Smooth muscle cell (in vitro differentiated cells): ENCODE results near the gene FBXO39. TPM values are rescaled to one million over a fixed set of nuclear protein-coding genes. Genes with fewer than 3 reads are reported as not detected.

Source experiments
- DNase-seq: peaks from one replicate; lab custom pipeline; 2025; ENCODE audit not compliant: unreplicated experiment; lab: John Stamatoyannopoulos, UW
- H2AFZ ChIP-seq: fragments of 200-600 bp; sonication (generic); 2 replicates; pipeline ENCODE4 v1.6.0; 2016; ENCODE audit warnings: antibody characterized with exemption, low read depth, mild to moderate bottlenecking
- H3F3A ChIP-seq: fragments of 200-600 bp; sonication (generic); 2 replicates; pipeline ENCODE4 v1.6.0; 2017; ENCODE audit warnings: antibody characterized with exemption, low read depth
- H3K27ac ChIP-seq: fragments of 200-600 bp; sonication (generic); 2 replicates; pipeline ENCODE4 v1.5.1; 2016; ENCODE audit warnings: low read depth, mild to moderate bottlenecking
- H3K27me3 ChIP-seq: fragments of 200-600 bp; sonication (generic); 2 replicates; pipeline ENCODE4 v1.6.1; 2016; ENCODE audit warnings: low read depth, mild to moderate bottlenecking
- H3K36me3 ChIP-seq: fragments of 200-600 bp; sonication (generic); 2 replicates; pipeline ENCODE4 v1.5.1; 2016; ENCODE audit warnings: low read depth
- H3K4me1 ChIP-seq: fragments of 200-600 bp; sonication (generic); 2 replicates; pipeline ENCODE4 v1.5.1; 2016; ENCODE audit warnings: low read depth
- H3K4me2 ChIP-seq: fragments of 200-600 bp; sonication (generic); 2 replicates; pipeline ENCODE4 v1.6.0; 2016; ENCODE audit warnings: mild to moderate bottlenecking
- H3K4me3 ChIP-seq: fragments of 200-600 bp; sonication (generic); 2 replicates; pipeline ENCODE4 v1.5.1; 2016; ENCODE audit warnings: mild to moderate bottlenecking
- H3K79me2 ChIP-seq: fragments of 200-600 bp; sonication (generic); 2 replicates; pipeline ENCODE4 v1.6.0; 2016; ENCODE audit warnings: low read depth, mild to moderate bottlenecking
- H3K9ac ChIP-seq: fragments of 200-600 bp; sonication (generic); 2 replicates; pipeline ENCODE4 v1.6.0; 2016; ENCODE audit warnings: low read depth
- H3K9me3 ChIP-seq: fragments of 200-600 bp; sonication (generic); replicated peaks from 2 replicates; pipeline ENCODE4 v1.5.1; 2016; ENCODE audit warnings: low read depth
- H4K20me1 ChIP-seq: fragments of 200-600 bp; sonication (generic); 2 replicates; pipeline ENCODE4 v1.6.0; 2016; ENCODE audit warnings: low read depth
- CTCF ChIP-seq: fragments of 200-600 bp; sonication (generic); IDR thresholded peaks from 2 replicates; pipeline ENCODE4 v1.5.1; 2017; ENCODE audit warnings: borderline replicate concordance, mild to moderate bottlenecking, antibody characterized with exemption; ENCODE audit not compliant: insufficient read depth, poor library complexity, severe bottlenecking
- WGBS: methylation state at CpG from one replicate; pipeline ENCODE4 v1.1.7; 2016; ENCODE audit warnings: low lambda C conversion rate; 5-methylcytosine and 5-hydroxymethylcytosine counted together
- polyA plus RNA-seq: library from polyadenylated mRNA; unstranded; fragments of >200 nt; fragmentation: Nextera tagmentation; extraction: Ambion mirVana; gene quantifications from 2 replicates; pipeline ENCODE4 v1.2.1, GENCODE V29; 2016
- total RNA-seq: library from RNA; depleted of rRNA; stranded (reverse); fragments of >200 nt; gene quantifications from 2 replicates; pipeline ENCODE4 v1.2.3, GENCODE V29; 2014

The FBXO39 gene
- total and polyA plus RNA-seq, 2 experiments from 2014 or later: not detected

GRCh38 chr17:6749519-6749918 lies 26.5 kb upstream of the FBXO39 start:
- no peaks in the 10 kb centered on the region for H3K27me3 ChIP-seq
- H3F3A ChIP-seq: peaks cover 16% of the 10 kb centered on the region
- H3K9me3 ChIP-seq: no peaks in the 10 kb centered on the region
- H3K27ac ChIP-seq: no peak overlapping the region
- no peak overlapping the region for H3K4me3 ChIP-seq
- H3K36me3 ChIP-seq: no peaks in the 10 kb centered on the region
- DNase-seq: no peak
- H3K4me1 ChIP-seq: peaks cover 19% of the 10 kb centered on the region
- no peak overlapping the region for H3K4me2 ChIP-seq
- WGBS: 87% methylated on average over 6 of the region's 6 CpGs
- H3K9ac ChIP-seq: no peak overlapping the region
- TF ChIP-seq CTCF: no peak
- no peaks in the 10 kb centered on the region for H3K79me2 ChIP-seq
- H4K20me1 ChIP-seq: no peaks in the 10 kb centered on the region
- no peak overlapping the region for H2AFZ ChIP-seq

- Histone ChIP-seq H3K27me3 (no peaks in the 10 kb centered on the region), H3K27ac (peak overlapping the region; percentile 100), H4K20me1 (no peaks in the 10 kb centered on the region), H3K9ac (peak overlapping the region; percentile 97), H2AFZ (no peak overlapping the region), H3F3A (peaks cover 16% of the 10 kb centered on the region), H3K4me1 (peaks cover 29% of the 10 kb centered on the region), H3K36me3 (no peaks in the 10 kb centered on the region), H3K4me2 (peak overlapping the region; percentile 76), H3K79me2 (no peaks in the 10 kb centered on the region), H3K9me3 (no peaks in the 10 kb centered on the region), H3K4me3 (no peak overlapping the region)
- 28% methylated on average over 7 of the region's 7 CpGs for WGBS
- TF ChIP-seq CTCF: no peak
- no peak for DNase-seq
These were observed 23.7 kb upstream of the FBXO39 start for GRCh38 chr17:6752068-6752909.

GRCh38 chr17:6753006-6753445 lies 23.0 kb upstream of the FBXO39 start:
- peaks cover 16% of the 10 kb centered on the region for H3F3A ChIP-seq
- no peaks in the 10 kb centered on the region for H3K79me2 ChIP-seq
- H3K27ac ChIP-seq: peak overlapping the region; percentile 100
- H3K27me3 ChIP-seq: no peaks in the 10 kb centered on the region
- peak overlapping the region; percentile 76 for H3K4me2 ChIP-seq
- no peak overlapping the region for H3K4me3 ChIP-seq
- no peaks in the 10 kb centered on the region for H3K9me3 ChIP-seq
- no peaks in the 10 kb centered on the region for H4K20me1 ChIP-seq
- H3K4me1 ChIP-seq: peaks cover 29% of the 10 kb centered on the region
- no peaks in the 10 kb centered on the region for H3K36me3 ChIP-seq
- WGBS: 24% methylated on average over 9 of the region's 9 CpGs
- TF ChIP-seq CTCF: no peak
- H2AFZ ChIP-seq: peak overlapping the region; percentile 12
- DNase-seq: no peak
- peak overlapping the region; percentile 97 for H3K9ac ChIP-seq

GRCh38 chr17:6753546-6753945 lies 22.5 kb upstream of the FBXO39 start:
- WGBS: 84% methylated on average over 6 of the region's 6 CpGs
- H3K27ac ChIP-seq: peak overlapping the region; percentile 100
- peak overlapping the region; percentile 97 for H3K9ac ChIP-seq
- no peak overlapping the region for H3K4me3 ChIP-seq
- no peaks in the 10 kb centered on the region for H3K36me3 ChIP-seq
- peak overlapping the region; percentile 76 for H3K4me2 ChIP-seq
- no peak for TF ChIP-seq CTCF
- peaks cover 29% of the 10 kb centered on the region for H3K4me1 ChIP-seq
- peak overlapping the region; percentile 12 for H2AFZ ChIP-seq
- no peaks in the 10 kb centered on the region for H4K20me1 ChIP-seq
- H3K9me3 ChIP-seq: no peaks in the 10 kb centered on the region
- H3K27me3 ChIP-seq: no peaks in the 10 kb centered on the region
- H3K79me2 ChIP-seq: no peaks in the 10 kb centered on the region
- H3F3A ChIP-seq: peaks cover 16% of the 10 kb centered on the region
- no peak for DNase-seq
